NT2/D1 (cell line): Measurements from ENCODE around the gene TMEM94.

Experiments used
- DNase-seq: peaks from one replicate; pipeline ENCODE4 v3.0.0-alpha.2; 2011; ENCODE audit warnings: low read depth, low spot score
- H3K27me3 ChIP-seq: 2 replicates; pipeline ENCODE4 v1.6.0; 2011; ENCODE audit warnings: mild to moderate bottlenecking; ENCODE audit not compliant: insufficient read length, insufficient read depth
- H3K36me3 ChIP-seq: 2 replicates; pipeline ENCODE4 v1.6.1; 2011; ENCODE audit warnings: mild to moderate bottlenecking, low read length, mixed read lengths; ENCODE audit not compliant: insufficient read depth, insufficient read length
- H3K4me1 ChIP-seq: 2 replicates; pipeline ENCODE4 v1.5.1; 2011; ENCODE audit not compliant: insufficient read depth, insufficient read length
- H3K4me3 ChIP-seq: 2 replicates; pipeline ENCODE4 v1.5.1; 2011; ENCODE audit warnings: low read depth; ENCODE audit not compliant: insufficient read length
- H3K9ac ChIP-seq: 2 replicates; pipeline ENCODE4 v1.6.0; 2011; ENCODE audit warnings: low read depth; ENCODE audit not compliant: insufficient read length
- H3K9me3 ChIP-seq: 2 replicates; pipeline ENCODE4 v1.5.1; 2011; ENCODE audit warnings: mild to moderate bottlenecking, low read length; ENCODE audit not compliant: insufficient read depth
- SUZ12 ChIP-seq: IDR thresholded peaks from 2 replicates; pipeline ENCODE4 v1.6.1; 2011; ENCODE audit not compliant: insufficient read length, insufficient read depth; ENCODE audit errors: extremely low read depth
- YY1 ChIP-seq: IDR thresholded peaks from 2 replicates; pipeline ENCODE4 v1.6.1; 2011; ENCODE audit not compliant: insufficient read length, insufficient read depth
- ZNF274 ChIP-seq: IDR thresholded peaks from 2 replicates; pipeline ENCODE4 v1.6.1; 2011; ENCODE audit warnings: mild to moderate bottlenecking, low read depth, low read length

Gene TMEM94

DNA sequence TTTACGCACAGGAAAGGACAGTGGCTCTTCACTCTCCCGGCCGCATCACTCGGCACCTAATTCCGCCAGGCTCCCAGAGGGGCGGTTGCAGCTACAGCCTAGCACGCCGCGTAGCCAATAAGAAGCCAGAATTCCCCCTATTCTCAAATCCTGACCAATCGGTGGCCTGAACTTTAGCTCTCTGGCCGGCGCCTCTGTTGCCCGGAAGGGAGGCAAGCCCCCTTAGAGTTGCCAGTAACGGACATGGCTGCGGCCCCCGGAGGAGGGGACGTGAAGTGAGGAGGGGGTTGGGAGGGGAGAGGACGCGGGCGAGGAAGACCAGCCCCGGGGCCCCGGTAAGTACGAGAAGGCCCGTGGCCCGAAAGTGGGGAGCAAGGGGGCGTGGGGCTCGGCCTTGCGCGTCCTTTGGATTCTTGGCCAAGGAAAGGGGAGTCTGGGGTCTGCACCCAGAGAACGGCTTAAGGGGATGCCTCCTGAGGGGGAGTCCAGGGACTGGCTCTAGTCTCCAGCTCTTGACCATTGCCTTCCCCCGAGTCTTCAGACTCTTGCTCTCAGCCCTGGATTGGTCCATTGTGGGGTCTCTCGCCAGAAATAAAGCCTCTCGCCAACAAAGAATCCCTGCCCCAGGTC lies at the start of gene TMEM94:
TMEM94 (plus strand) TSS at position 219 of the 630 bp plus-strand sequence. CDS start 15,271 bp downstream, outside the sequence.
- H3K4me3 ChIP-seq = peak within 1 kb of the TSS; percentile 92
- peaks cover 3% of the 10 kb centered on the region for H3K36me3 ChIP-seq
- DNase-seq = peak; percentile 93
- H3K27me3 ChIP-seq = no peaks in the 10 kb centered on the region
- no peaks in the 10 kb centered on the region for H3K4me1 ChIP-seq
- no peaks in the 10 kb centered on the region for H3K9me3 ChIP-seq
- peak within 1 kb of the TSS; percentile 94 for H3K9ac ChIP-seq
- peak; percentile 94 for TF ChIP-seq YY1
- TF ChIP-seq SUZ12 = no peak
- TF ChIP-seq ZNF274 = no peak

DNA sequence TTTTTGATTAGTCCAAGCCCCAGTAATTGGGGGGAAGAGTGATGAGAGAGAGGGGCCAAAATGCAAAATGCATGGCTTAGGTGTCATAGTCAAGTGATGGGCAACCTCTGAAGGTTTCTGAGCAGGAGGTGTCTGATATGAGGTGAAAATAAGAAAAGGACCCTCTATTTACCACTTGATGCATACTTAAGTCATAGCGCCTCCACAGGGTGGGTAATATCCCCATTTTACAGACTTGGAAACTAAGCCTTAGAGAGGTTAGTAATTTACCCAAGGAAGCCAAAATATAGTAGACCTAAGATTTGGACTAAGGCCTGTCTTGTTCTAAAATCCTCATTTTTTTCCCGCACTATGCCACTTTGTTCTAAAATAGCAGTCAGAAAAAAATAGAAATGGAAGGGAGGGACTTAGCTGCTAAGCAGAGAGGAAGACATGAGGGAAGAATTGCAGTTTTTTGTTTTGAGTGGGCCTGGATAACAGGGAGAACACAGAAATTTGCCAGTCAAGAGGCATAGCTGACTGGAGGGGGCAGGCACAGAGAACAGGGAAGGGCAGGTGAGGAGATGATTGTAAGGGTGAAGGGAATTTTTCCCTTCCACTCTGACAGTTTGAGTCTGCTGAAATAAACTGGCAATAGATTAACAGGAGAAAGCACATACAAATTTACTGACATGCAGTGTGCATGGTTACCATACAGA lies 48.6 kb upstream of the TMEM94 start:
- TF ChIP-seq YY1 = no peak

GRCh38 chr17:75410141-75410540 lies 46.3 kb upstream of the TMEM94 start:
- H3K9ac ChIP-seq = no peak overlapping the region
- TF ChIP-seq ZNF274 = no peak
- TF ChIP-seq YY1 = no peak
- TF ChIP-seq SUZ12 = no peak
- no peaks in the 10 kb centered on the region for H3K9me3 ChIP-seq

More for the DNA sequence above, 48.6 kb upstream of the TMEM94 start:
- no peak overlapping the region for H3K9ac ChIP-seq
- H3K27me3 ChIP-seq = peaks cover 13% of the 10 kb centered on the region
- H3K4me1 ChIP-seq = no peaks in the 10 kb centered on the region
- H3K4me3 ChIP-seq = no peak overlapping the region
- no peaks in the 10 kb centered on the region for H3K36me3 ChIP-seq
- DNase-seq = no peak
- no peaks in the 10 kb centered on the region for H3K9me3 ChIP-seq

DNA sequence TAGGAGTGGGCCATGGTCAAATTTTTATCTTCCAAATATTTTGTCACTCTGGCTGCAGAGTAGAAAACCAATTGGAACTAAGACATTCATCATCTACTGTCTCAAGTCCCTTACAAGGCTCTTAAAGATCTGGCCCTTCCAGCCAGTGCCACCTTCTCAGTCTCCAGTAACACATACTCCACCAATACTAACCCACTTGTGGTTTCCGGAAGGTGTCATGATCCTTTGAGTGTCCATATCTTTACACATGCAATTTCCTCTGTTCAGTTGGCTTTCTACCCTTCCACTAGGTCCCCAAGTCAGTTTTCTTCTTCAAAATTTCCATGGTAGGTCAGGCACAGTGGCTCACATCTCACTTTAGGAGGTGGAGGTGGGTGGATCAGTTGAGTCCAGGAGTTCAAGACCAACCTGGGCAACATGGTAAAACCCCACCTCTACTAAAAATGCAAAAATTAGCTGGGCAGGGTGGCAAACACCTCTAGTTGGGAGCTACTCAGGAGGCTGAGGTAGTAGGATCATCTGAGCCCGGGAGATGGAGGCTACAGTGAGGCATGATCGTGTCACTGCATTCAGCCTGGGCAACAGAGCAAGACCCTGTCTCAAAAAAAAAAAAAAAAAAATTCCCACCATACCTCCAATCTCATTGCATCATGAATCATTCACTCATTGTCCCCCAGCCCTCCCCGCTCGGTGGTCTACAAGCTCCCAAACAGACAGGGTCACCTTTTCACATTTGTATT lies 44.9 kb upstream of the TMEM94 start:
- DNase-seq = no peak
- no peak for TF ChIP-seq ZNF274
- no peak for TF ChIP-seq YY1
- TF ChIP-seq SUZ12 = no peak
- Histone ChIP-seq H3K9me3 (no peaks in the 10 kb centered on the region), H3K4me1 (no peaks in the 10 kb centered on the region), H3K27me3 (peaks cover 22% of the 10 kb centered on the region), H3K9ac (no peak overlapping the region), H3K36me3 (no peaks in the 10 kb centered on the region), H3K4me3 (no peak overlapping the region)

More at GRCh38 chr17:75410141-75410540, 46.3 kb upstream of the TMEM94 start:
- no peak overlapping the region for H3K4me3 ChIP-seq
- DNase-seq = no peak
- peaks cover 27% of the 10 kb centered on the region for H3K27me3 ChIP-seq
- H3K36me3 ChIP-seq = no peaks in the 10 kb centered on the region
- no peaks in the 10 kb centered on the region for H3K4me1 ChIP-seq

DNA sequence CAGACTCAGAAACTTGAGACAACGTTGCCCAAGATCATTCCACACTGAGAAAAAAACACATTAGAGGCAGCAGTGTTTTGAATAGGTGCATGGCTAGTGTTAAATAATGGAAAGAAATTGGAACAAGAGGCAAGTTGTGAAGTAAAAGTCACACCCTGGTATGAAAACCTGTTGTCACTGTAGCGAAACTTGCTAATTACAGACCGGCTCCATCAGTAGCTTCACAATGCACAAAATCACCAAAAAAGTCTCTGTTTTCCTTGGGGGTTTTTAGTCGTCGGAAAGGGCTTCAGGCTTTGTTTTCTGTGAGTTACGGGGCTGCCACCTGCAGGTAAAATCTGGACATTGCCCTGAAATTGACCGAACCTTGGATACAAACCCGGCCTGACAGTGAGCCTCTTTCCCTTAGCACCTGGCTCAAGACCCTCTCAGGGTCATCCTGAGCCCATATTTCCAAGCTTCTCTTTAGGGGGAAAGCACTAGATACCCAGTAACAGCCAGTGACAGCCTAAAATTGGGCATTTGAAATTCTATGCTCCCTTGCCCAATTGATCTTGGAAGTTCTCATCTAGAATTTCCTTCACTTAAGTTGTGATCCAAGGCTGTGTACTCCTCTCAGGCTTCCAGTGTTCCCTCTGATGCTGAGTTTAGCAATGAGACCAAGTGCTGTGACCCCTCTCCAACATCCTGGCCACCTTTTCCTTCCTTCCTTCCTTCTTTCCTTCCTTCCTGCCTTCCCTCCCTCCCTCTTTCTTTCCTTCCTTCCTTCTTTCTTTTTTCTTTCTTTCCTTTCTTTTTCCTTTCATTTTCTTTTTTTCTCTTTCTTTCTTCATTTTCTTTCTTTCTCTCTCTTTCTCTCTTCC lies 43.7 kb upstream of the TMEM94 start:
- no peak overlapping the region for H3K4me3 ChIP-seq
- no peak for TF ChIP-seq SUZ12
- no peak for TF ChIP-seq YY1
- TF ChIP-seq ZNF274 = no peak

DNA sequence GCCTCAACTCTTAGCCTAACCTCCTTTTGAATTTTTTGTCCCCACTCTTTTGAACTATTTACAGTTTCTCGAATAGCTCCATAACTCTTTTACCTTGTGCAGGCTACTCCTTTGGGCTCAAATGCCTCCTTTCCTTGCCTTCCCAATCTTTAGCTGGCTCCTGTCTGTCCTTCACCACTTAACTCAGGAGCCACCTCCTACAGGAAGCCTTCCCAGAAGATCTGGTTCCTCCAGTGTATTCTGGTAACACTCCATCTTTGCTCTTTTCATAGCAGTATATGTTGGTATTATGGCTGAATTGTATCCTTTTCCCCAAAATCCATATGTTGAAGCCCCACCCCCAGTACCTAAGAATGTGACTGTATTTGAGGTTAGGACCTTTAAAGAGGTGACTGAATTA lies 41.9 kb upstream of the TMEM94 start:
- H3K4me1 ChIP-seq = no peaks in the 10 kb centered on the region
- H3K36me3 ChIP-seq = no peaks in the 10 kb centered on the region
- peaks cover 16% of the 10 kb centered on the region for H3K27me3 ChIP-seq
- no peak for DNase-seq
- H3K9ac ChIP-seq = no peak overlapping the region
- no peaks in the 10 kb centered on the region for H3K9me3 ChIP-seq
- H3K4me3 ChIP-seq = no peak overlapping the region
- no peak for TF ChIP-seq YY1
- no peak for TF ChIP-seq ZNF274
- TF ChIP-seq SUZ12 = no peak

More for the DNA sequence above, 43.7 kb upstream of the TMEM94 start:
- Histone ChIP-seq H3K9ac (no peak overlapping the region), H3K27me3 (peaks cover 17% of the 10 kb centered on the region), H3K9me3 (no peaks in the 10 kb centered on the region), H3K36me3 (no peaks in the 10 kb centered on the region), H3K4me1 (no peaks in the 10 kb centered on the region)
- no peak for DNase-seq

DNA sequence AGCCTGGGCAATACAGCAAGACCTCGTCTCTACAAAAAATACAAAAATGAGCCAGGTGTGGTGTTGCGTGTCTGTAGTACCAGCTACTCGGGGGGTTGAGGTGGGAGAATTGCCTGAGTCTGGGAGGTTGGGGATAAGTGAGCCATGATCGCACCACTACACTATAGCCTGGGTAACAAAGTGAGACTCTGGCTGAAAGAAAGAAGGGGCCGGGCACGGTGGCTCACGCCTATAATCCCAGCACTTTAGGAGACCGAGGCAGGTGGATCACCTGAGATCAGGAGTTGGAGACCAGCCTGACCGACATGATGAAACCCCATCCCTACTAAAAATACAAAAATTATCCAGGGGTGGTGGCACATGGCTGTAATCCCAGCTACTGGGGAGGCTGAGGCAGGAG lies 40.4 kb upstream of the TMEM94 start:
- H3K9me3 ChIP-seq = no peaks in the 10 kb centered on the region
- H3K36me3 ChIP-seq = no peaks in the 10 kb centered on the region
- no peak overlapping the region for H3K9ac ChIP-seq
- no peak overlapping the region for H3K4me3 ChIP-seq
- no peak for TF ChIP-seq SUZ12
- TF ChIP-seq ZNF274 = no peak
- TF ChIP-seq YY1 = no peak
- no peaks in the 10 kb centered on the region for H3K4me1 ChIP-seq
- DNase-seq = no peak
- peaks cover 16% of the 10 kb centered on the region for H3K27me3 ChIP-seq
